ENCODE measurements around the gene DPH6.
"Not testable (repeated sequence)": the region's sequence is repeated elsewhere in the genome, so short reads cannot be mapped to it uniquely, and the experiment has no call there.

DPH6 gene

GRCh38 chr15:35427091-35427490, 118.9 kb downstream of the DPH6 start:
- no peak overlapping the region for H3K9ac ChIP-seq (ENCODE audit: low read depth, low read length)
- no peaks in the 10 kb centered on the region for H3K36me3 ChIP-seq (ENCODE audit: control insufficient read depth, insufficient read depth, low read length)
- no peaks in the 10 kb centered on the region for H3K4me1 ChIP-seq (ENCODE audit: control insufficient read depth, insufficient read depth, low read length)
- H3K4me3 ChIP-seq (ENCODE audit: low read depth, low read length): no peak overlapping the region
- no peaks in the 10 kb centered on the region for H3K27me3 ChIP-seq (ENCODE audit: control insufficient read depth, insufficient read depth, low read length)
- H3K9me3 ChIP-seq (ENCODE audit: control insufficient read depth, insufficient read depth, low read length): no peaks in the 10 kb centered on the region

GRCh38 chr15:35410775-35411174, 135.2 kb downstream of the DPH6 start:
- Histone ChIP-seq H3K27me3 (ENCODE audit: control insufficient read depth, insufficient read depth, low read length) (no peaks in the 10 kb centered on the region), H3K36me3 (ENCODE audit: control insufficient read depth, insufficient read depth, low read length) (no peaks in the 10 kb centered on the region), H3K9ac (ENCODE audit: low read depth, low read length) (no peak overlapping the region)

DNA sequence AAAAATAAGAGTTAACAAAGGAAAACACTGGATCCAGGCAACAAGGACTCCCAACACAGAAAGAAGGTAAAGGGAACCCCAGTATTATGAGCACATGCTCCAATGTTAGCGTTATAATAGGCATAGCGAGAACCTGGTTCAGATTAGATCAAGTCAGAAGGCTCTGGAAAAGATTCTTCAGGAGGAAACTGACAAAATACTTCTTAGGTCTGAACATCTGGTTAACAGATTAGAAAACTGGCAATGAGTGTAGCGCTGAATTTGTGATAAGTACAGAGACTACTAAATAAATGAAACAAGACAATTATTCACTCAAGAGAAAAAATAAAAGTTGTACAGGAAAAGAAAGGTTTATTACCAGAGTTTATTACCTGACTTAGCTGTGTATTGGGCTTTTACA, 146.1 kb downstream of the DPH6 start:
- Histone ChIP-seq H3K27me3 (ENCODE audit: control insufficient read depth, insufficient read depth, low read length) (no peaks in the 10 kb centered on the region), H3K9ac (ENCODE audit: low read depth, low read length) (no peak overlapping the region), H3K36me3 (ENCODE audit: control insufficient read depth, insufficient read depth, low read length) (no peaks in the 10 kb centered on the region), H3K4me1 (ENCODE audit: control insufficient read depth, insufficient read depth, low read length) (no peaks in the 10 kb centered on the region), H3K9me3 (ENCODE audit: control insufficient read depth, insufficient read depth, low read length) (no peaks in the 10 kb centered on the region), H3K4me3 (ENCODE audit: low read depth, low read length) (no peak overlapping the region)

More at GRCh38 chr15:35410775-35411174, 135.2 kb downstream of the DPH6 start:
- Histone ChIP-seq H3K9me3 (ENCODE audit: control insufficient read depth, insufficient read depth, low read length) (no peaks in the 10 kb centered on the region), H3K4me3 (ENCODE audit: low read depth, low read length) (no peak overlapping the region), H3K4me1 (ENCODE audit: control insufficient read depth, insufficient read depth, low read length) (no peaks in the 10 kb centered on the region)

- no peaks in the 10 kb centered on the region for H3K4me1 ChIP-seq (ENCODE audit: control insufficient read depth, insufficient read depth, low read length)
- H3K27me3 ChIP-seq (ENCODE audit: control insufficient read depth, insufficient read depth, low read length): no peaks in the 10 kb centered on the region
Measured at GRCh38 chr15:35397027-35397426, 148.9 kb downstream of the DPH6 start.

GRCh38 chr15:35394416-35394815, 151.5 kb downstream of the DPH6 start:
- H3K9me3 ChIP-seq (ENCODE audit: control insufficient read depth, insufficient read depth, low read length): no peaks in the 10 kb centered on the region
- H3K9ac ChIP-seq (ENCODE audit: low read depth, low read length): no peak overlapping the region
- H3K4me3 ChIP-seq (ENCODE audit: low read depth, low read length): no peak overlapping the region

More at GRCh38 chr15:35397027-35397426, 148.9 kb downstream of the DPH6 start:
- no peak overlapping the region for H3K9ac ChIP-seq (ENCODE audit: low read depth, low read length)
- no peaks in the 10 kb centered on the region for H3K9me3 ChIP-seq (ENCODE audit: control insufficient read depth, insufficient read depth, low read length)
- H3K36me3 ChIP-seq (ENCODE audit: control insufficient read depth, insufficient read depth, low read length): no peaks in the 10 kb centered on the region
- H3K4me3 ChIP-seq (ENCODE audit: low read depth, low read length): no peak overlapping the region

GRCh38 chr15:35393398-35393797, 152.6 kb downstream of the DPH6 start:
- Histone ChIP-seq H3K4me3 (ENCODE audit: low read depth, low read length) (no peak overlapping the region), H3K4me1 (ENCODE audit: control insufficient read depth, insufficient read depth, low read length) (no peaks in the 10 kb centered on the region), H3K27me3 (ENCODE audit: control insufficient read depth, insufficient read depth, low read length) (no peaks in the 10 kb centered on the region), H3K9me3 (ENCODE audit: control insufficient read depth, insufficient read depth, low read length) (no peaks in the 10 kb centered on the region), H3K9ac (ENCODE audit: low read depth, low read length) (no peak overlapping the region), H3K36me3 (ENCODE audit: control insufficient read depth, insufficient read depth, low read length) (peaks cover 3% of the 10 kb centered on the region)

More at GRCh38 chr15:35394416-35394815, 151.5 kb downstream of the DPH6 start:
- Histone ChIP-seq H3K4me1 (ENCODE audit: control insufficient read depth, insufficient read depth, low read length) (no peaks in the 10 kb centered on the region), H3K36me3 (ENCODE audit: control insufficient read depth, insufficient read depth, low read length) (peaks cover 3% of the 10 kb centered on the region), H3K27me3 (ENCODE audit: control insufficient read depth, insufficient read depth, low read length) (no peaks in the 10 kb centered on the region)

DNA sequence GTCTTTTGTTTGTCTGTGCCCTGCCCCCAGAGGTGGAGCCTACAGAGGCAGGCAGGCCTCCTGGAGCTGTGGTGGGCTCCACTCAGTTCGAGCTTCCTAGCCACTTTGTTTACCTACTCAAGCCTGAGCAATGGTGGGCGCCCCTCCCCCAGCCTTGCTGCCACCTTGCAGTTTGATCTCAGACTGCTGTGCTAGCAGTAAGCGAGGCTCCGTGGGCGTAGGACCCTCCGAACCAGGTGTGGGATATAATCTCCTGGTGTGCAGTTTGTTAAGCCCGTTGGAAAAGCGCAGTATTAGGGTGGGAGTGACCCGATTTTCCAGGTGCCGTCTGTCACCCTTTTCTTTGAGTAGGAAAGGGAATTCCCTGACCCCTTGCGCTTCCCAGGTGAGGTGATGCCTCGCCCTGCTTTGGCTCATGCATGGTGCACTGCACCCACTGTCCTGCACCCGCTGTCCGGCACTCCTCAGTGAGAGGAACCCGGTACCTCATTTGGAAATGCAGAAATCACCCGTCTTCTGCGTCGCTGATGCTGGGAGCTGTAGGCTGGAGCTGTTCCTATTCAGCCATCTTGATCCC, 154.5 kb downstream of the DPH6 start:
- not testable (repeated sequence) for H3K36me3 ChIP-seq (ENCODE audit: control insufficient read depth, insufficient read depth, low read length); H3K4me3 ChIP-seq (ENCODE audit: low read depth, low read length); H3K9ac ChIP-seq (ENCODE audit: low read depth, low read length); H3K4me1 ChIP-seq (ENCODE audit: control insufficient read depth, insufficient read depth, low read length); H3K27me3 ChIP-seq (ENCODE audit: control insufficient read depth, insufficient read depth, low read length); H3K9me3 ChIP-seq (ENCODE audit: control insufficient read depth, insufficient read depth, low read length)

DNA sequence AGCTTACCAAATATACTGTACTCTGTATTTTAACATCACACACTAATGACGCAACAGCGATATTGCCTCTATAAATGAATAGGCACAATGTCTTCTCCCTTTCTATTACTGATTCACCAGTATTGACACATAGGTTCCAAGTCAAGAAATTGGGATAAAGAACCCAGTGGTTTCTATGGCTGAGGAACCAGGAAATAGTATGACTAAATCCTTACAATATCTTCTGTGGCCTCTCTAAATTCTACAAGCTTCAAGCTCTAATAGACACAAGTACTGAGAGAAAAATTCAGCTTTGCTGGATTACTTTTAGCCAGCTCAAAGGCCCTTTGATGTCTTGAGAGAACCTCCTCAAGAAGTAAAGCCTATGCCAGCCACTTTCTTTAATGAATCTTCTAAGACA, 162.5 kb downstream of the DPH6 start:
- no peak overlapping the region for H3K9ac ChIP-seq (ENCODE audit: low read depth, low read length)
- no peak overlapping the region for H3K4me3 ChIP-seq (ENCODE audit: low read depth, low read length)
- no peaks in the 10 kb centered on the region for H3K36me3 ChIP-seq (ENCODE audit: control insufficient read depth, insufficient read depth, low read length)
- no peaks in the 10 kb centered on the region for H3K27me3 ChIP-seq (ENCODE audit: control insufficient read depth, insufficient read depth, low read length)
- no peaks in the 10 kb centered on the region for H3K9me3 ChIP-seq (ENCODE audit: control insufficient read depth, insufficient read depth, low read length)
- H3K4me1 ChIP-seq (ENCODE audit: control insufficient read depth, insufficient read depth, low read length): no peaks in the 10 kb centered on the region

DNA sequence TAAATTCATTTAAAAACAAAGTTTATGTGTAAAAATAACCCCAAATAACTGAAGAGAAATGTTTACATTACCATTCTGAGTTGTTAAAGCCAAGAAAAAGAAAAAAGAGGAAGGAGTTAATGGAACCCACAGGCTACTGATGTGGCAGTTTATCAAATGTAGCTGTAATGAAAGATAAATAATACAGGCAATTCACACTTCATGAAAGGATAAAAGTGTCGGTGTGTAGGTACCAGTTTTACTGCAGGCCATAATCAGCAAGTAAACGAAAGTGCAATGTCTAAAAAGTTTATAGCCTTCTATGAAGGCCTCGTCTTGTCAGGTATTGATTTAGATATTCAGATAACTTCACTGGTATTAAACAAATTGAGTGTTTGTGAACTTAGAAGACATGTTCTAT, 164.6 kb downstream of the DPH6 start:
- no peaks in the 10 kb centered on the region for H3K9me3 ChIP-seq (ENCODE audit: control insufficient read depth, insufficient read depth, low read length)
- H3K4me3 ChIP-seq (ENCODE audit: low read depth, low read length): no peak overlapping the region
- H3K27me3 ChIP-seq (ENCODE audit: control insufficient read depth, insufficient read depth, low read length): no peaks in the 10 kb centered on the region
- H3K36me3 ChIP-seq (ENCODE audit: control insufficient read depth, insufficient read depth, low read length): no peaks in the 10 kb centered on the region
- no peak overlapping the region for H3K9ac ChIP-seq (ENCODE audit: low read depth, low read length)
- no peaks in the 10 kb centered on the region for H3K4me1 ChIP-seq (ENCODE audit: control insufficient read depth, insufficient read depth, low read length)

DNA sequence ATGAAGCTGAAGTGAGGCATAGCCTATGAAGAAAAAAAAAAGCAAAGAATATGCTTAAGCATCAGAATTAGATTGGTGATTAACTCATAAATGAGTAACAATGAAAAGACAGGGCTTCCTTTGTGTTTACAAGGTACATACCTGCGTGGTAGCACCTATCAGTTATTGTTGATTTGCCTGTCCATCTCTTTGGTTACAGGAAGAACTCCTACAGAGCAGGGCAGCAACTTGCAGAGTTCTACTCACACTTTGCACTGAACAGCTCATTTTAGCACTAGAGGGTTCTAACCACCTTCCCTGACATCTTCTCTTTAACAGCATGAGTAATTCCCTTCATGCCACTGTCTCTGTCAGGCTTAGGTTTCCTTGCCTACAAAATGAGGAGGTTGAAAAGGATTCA, 166.0 kb downstream of the DPH6 start:
- Histone ChIP-seq H3K4me3 (ENCODE audit: low read depth, low read length) (no peak overlapping the region), H3K27me3 (ENCODE audit: control insufficient read depth, insufficient read depth, low read length) (no peaks in the 10 kb centered on the region), H3K4me1 (ENCODE audit: control insufficient read depth, insufficient read depth, low read length) (no peaks in the 10 kb centered on the region), H3K36me3 (ENCODE audit: control insufficient read depth, insufficient read depth, low read length) (no peaks in the 10 kb centered on the region), H3K9me3 (ENCODE audit: control insufficient read depth, insufficient read depth, low read length) (no peaks in the 10 kb centered on the region), H3K9ac (ENCODE audit: low read depth, low read length) (no peak overlapping the region)

GRCh38 chr15:35378454-35378853, 167.5 kb downstream of the DPH6 start:
- H3K4me3 ChIP-seq (ENCODE audit: low read depth, low read length): not testable (repeated sequence)

DNA sequence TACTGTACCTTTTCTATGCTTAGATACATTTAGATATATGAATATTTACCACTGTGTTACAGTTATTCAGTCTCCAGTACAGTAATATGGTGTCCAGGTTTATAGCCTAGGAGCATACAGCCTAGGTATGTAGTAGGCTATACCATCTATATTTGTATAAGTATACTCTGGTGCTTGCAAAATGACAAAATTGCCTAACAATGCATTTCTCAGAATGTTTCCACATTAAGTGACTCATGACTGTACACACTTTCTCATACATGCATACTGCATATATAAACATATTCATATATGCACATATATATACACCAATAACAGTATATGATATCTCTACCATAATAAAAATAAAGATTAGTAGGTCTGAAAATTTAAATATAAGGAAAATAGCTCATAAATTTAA, 169.3 kb downstream of the DPH6 start:
- H3K4me1 ChIP-seq (ENCODE audit: control insufficient read depth, insufficient read depth, low read length): no peaks in the 10 kb centered on the region
- no peaks in the 10 kb centered on the region for H3K36me3 ChIP-seq (ENCODE audit: control insufficient read depth, insufficient read depth, low read length)
- H3K27me3 ChIP-seq (ENCODE audit: control insufficient read depth, insufficient read depth, low read length): no peaks in the 10 kb centered on the region
- H3K9ac ChIP-seq (ENCODE audit: low read depth, low read length): no peak overlapping the region
- no peak overlapping the region for H3K4me3 ChIP-seq (ENCODE audit: low read depth, low read length)
- H3K9me3 ChIP-seq (ENCODE audit: control insufficient read depth, insufficient read depth, low read length): no peaks in the 10 kb centered on the region

More at GRCh38 chr15:35378454-35378853, 167.5 kb downstream of the DPH6 start:
- not testable (repeated sequence) for H3K4me1 ChIP-seq (ENCODE audit: control insufficient read depth, insufficient read depth, low read length); H3K36me3 ChIP-seq (ENCODE audit: control insufficient read depth, insufficient read depth, low read length); H3K9me3 ChIP-seq (ENCODE audit: control insufficient read depth, insufficient read depth, low read length); H3K9ac ChIP-seq (ENCODE audit: low read depth, low read length); H3K27me3 ChIP-seq (ENCODE audit: control insufficient read depth, insufficient read depth, low read length)
